ENCODE data around the gene GALNT10.

Gene GALNT10

DNA sequence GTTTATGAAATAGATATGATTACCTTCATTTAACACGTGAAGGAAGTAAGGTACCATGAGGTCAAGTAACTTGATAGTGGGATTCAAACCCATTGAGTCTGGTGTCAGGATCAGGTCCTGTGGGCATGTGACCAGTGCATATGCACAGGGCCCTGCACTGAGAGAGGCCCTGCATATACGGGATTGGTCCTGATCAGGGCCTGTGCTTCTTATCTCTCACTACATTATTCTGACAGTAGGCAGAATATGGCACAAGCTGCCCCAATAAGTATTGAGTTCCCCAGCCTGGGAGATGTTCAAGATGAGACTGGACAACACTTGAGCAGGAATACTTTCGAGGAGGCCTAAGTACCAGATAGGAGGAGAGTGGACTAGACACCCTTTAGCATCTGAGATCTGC is 44.0 kb downstream of the GALNT10 start:
- DNase-seq (ENCODE audit: low spot score), result no peak

DNA sequence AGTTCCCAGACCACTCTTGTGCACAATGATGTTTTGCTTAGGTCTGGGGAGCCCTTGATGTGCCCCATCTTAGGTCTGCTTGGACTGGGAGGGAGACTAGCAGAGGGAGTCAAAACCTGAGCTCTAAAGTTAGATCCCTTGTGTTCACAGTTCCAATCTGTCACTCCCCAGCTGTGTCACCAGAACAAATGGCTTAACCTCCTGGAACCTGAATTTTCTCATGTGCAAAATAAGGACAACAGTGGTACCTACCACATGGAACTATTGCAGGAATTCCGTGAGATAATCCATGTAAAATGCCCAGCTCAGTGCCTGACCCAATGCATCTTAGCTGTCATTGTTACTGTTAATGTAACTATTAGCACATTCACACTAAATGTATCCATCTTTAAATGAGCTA is 45.5 kb downstream of the GALNT10 start:
- no peak for DNase-seq (ENCODE audit: low spot score)

DNA sequence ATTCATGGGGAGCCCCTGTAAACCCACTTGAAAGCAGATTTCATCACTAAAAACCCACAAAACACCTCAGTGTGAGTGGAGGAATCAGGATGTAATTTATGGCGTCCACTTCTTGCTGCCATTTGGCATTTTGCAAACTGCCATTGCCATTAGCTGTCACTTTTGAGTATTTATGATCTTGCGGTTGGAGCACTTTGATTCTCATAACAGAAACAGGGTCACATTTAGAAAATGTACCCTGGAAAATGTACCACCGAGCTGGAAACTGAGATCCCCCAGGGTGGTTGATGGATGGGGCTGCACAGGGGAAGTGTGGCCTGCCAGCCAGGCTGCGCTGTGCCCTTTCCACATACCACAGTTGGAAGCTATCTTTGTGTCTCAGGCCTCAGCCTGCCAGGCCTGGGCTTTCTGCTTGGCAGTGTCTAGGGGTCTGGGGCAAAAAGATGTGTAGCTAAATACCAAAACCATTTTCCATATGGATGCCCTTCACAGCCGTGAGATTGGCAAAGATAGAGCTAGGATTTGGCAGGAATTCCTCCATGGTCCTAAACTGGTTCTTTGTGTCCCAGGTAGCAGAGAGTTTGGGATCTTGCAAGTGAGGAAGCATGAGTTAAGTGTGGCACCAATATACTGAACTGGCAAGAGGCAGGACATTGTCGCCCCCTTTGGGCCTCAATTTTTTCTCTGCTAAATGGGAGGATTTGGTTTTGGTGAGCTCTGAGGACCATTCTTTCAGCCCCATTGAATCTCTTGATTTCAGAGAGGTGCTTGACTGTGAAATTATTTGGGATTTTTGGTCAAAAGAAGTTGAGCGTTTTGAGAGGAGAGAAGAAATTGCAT is 46.2 kb downstream of the GALNT10 start:
- DNase-seq (ENCODE audit: low spot score), result no peak

DNA sequence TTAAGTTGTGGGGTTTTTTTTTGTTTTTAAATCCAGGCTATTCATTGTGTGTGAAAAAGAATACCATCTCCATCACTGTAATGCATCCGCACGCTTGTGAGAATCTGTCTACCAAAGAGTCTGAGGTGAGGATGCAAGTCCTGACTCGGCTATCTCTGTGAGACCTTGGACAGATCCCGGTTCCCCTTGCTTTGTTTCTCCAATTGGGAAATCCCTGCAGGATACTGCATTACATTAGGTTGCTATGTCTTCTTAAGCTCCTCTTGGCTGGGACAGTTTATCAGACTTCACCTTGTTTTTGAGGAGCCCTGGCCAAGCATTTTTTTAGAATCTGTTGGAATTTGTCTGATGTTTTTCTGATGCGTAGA is 46.8 kb downstream of the GALNT10 start:
- no peak for DNase-seq (ENCODE audit: low spot score)

DNA sequence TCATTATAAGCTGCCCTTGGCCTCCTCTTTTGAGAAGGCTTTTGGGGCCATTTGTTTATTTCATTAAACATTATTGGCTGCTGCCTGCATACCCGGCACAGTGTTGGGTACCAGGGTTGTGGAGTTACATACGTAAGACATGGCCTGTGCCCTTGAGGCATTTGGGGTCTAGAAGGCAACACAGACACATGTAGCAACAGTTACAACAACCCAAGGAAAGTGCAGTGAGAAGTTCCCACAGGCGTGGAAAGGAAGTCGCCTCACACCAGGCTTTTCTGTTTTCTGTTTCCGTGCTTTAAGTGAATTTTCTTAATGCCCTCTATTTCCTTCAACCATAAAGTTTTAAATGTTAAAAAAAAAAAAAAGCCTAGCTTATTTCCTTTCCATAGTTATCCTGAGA is 47.4 kb downstream of the GALNT10 start:
- no peak for DNase-seq (ENCODE audit: low spot score)

DNA sequence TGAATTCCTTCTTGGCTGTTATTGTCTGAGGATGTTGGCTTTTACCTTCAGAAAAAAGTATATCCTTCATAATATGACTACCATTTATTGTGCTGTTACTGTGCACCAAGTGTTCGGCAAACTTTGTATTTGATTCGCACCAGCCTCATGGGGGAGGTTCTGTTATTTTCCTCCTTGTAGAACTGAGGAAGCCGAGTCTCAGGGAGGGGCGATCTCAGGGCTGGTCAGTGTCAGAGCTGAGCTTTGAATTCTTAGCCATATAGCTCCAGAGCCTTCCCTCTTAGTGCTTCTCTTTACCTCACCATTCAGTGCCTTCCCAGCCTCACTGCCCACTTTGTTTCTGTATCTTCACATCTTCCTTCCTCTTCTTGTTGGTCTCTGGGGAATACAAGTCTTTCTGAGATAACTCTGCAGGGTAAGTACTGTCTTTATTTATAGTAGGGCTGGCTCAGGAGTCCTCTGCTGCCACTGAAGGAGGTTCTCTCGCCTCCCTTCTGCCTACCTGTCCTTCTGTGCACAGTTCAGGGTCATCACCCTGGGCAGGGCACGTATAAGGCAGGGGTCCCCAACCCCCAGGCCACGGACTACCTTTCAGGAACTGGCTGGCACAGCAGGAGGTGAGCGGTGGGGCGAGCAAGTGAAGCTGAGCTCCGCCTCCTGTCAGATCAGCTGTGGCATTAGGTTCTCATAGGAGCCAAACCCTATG is 48.4 kb downstream of the GALNT10 start:
- no peak for DNase-seq (ENCODE audit: low spot score)

DNA sequence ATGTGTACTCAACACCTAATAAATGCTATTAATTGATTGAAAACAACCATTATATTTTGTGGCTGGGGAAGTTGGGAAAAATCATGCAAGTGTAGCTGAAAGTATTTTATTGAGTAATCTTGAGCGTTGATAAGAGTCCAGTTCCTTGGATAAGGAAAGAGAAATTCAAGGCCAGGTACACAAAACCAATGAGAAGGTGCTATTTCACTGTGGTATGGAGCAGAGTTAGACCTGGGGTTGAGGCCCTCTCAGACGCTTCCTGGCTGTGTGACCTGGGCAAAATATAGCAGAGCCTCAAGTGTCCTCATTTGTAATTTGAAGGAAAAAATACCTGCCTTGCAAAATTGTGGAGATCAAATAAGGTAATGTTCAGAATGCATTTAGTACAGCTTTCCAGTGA is 50.1 kb downstream of the GALNT10 start:
- no peak for DNase-seq (ENCODE audit: low spot score)

DNA sequence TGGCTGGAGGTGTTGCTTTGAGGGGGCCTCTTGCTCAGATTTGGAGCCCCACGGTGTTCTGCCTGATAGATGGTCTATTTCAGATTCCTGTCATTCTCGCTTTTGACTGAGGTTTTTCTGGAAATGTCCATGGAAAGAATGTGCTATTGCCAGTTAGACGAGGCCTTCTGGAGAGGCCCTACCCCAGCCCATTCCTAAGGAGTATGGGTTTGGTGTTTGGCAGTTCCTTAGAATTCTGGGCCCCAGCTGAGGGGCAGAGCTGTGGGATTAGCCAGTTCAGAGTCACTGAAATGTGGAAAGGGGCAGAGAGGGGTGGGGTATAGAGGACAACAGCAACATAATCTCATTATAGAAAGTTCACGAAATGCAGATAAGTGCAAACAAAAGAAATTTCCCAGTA is 50.5 kb downstream of the GALNT10 start:
- DNase-seq (ENCODE audit: low spot score), result no peak

DNA sequence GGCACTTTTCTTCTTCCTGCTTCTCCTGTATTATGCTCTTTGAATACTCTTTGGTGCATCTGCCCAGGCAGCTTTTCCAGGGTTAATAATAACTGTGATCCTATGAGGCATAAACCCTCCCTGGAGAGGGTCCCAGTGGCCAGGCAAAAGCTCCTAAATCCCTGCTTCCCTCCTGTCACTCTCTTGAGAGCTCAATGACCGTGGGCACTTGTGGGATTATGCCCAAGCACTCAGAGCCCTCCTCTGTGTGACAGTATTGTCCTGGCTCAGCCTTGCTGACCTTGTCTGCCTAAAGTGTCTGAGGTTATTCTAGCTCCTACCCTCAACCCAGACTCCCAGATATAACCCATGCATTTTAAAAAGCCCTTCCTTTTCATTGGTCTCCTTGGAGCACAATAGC is 51.9 kb downstream of the GALNT10 start:
- DNase-seq (ENCODE audit: low spot score), result no peak

DNA sequence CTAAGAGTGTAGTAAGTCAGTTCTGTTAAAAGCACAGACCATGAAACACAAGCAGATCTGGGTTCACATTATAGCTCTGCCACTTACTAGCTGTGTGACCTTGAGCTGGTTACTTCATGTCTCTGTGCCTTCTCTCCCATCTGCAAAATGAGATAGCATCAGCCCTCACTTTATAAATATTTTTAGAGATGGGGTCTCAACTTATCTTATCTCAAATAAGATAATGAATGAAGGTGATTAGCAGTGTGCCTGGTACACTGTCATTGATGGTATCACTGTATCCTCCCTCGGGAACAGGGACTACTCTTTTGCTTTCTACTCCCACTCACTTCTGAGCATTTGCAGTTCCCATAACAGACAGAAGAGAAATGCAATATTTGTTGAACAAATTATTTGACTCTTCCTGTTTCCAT is 52.4 kb downstream of the GALNT10 start:
- DNase-seq (ENCODE audit: low spot score), result no peak

DNA sequence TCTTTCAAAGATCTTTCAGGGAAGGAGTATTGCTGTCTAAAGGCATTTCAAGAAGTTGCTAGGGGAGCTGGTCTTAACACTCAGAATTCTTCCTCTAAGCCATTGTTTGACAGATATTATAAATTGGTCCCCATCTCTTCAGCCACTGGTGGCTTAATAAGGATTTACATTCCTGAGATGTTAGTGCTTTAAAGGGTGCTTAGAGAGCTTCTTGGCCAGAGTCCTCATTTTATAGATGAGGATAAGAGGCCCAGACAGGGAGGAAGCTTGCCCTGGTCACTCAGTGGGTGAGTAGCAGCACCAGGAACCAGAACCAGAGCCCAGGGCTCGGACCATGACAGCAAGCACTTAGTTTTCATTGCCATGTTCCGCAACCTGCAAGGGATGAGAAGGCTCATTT is 53.2 kb downstream of the GALNT10 start:
- no peak for DNase-seq (ENCODE audit: low spot score)

DNA sequence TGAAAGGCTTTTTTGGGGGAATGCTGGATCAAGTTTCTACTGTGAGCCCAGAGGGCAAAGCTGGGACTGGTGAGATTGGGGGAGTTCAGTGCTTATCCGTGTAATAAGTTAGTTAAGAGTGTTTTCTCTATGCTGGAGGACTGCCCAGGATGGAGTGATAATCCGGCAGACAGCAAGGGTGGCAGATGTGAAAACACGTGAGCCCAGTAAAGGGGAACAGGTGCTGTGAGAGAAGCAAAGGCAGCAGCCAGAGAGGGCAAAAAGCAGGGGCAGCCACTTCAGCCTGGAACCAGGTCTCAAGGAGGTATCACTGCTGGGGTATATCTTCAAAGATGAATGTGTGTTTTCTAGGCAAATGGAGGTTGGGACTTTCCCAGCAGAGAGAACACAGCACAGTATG is 53.9 kb downstream of the GALNT10 start:
- no peak for DNase-seq (ENCODE audit: low spot score)

DNA sequence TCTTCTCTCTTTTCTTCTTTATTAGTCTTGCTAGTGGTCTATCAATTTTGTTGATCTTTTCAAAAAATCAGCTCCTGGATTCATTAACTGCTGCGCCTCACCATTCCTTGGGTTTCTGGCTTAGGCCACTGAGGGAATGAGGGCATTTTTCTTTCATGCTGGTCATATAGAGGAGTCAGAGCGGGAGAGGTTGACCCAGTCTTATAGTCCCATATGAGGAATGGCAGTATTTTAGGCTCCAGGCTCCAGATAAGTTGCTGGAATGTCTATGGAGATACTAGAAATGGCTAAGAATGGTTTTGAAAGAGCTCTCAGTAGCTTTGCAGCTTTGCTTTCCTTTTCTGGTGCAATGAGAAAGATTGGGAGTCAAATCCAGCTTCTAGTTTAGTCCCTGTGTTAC is 58.2 kb downstream of the GALNT10 start:
- DNase-seq (ENCODE audit: low spot score), result no peak

DNA sequence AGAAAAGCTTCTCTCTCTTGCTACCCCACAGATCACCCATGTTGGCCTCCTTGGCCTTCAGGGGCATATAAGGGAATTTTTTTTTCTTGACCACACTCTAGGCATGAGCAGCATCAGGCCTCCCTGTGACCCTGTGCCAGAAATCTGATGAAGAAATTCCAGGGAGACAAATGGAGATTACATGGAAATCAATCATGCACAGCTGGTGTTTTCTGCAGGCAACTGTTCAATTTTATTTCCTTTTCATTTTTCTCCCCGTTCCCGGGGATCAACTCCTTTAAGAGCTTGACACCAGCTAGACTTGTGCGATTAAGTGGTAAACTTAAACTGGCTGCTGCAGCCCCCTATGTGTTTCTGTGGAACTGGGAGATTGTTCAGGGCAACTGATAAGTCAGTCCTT is 59.3 kb downstream of the GALNT10 start:
- DNase-seq (ENCODE audit: low spot score), result no peak

DNA sequence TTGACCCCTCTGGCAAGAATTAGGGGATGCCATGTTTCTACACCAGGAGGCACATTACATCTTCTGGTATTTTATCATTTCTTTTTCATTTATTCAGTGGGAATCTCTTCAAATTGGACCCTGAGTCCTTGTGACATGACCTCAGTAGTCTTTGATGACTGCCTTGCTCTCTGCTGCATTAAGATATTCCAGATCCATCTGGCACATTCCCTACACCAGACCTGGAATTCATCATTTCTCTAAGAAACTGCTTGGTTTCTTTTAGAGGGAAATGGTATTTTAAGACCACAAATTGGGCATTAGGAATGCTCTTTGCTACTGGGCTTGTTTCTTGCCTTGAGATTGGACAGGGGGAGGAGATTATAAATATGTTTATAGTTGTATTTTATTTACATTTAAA is 61.0 kb downstream of the GALNT10 start:
- DNase-seq (ENCODE audit: low spot score), result no peak

DNA sequence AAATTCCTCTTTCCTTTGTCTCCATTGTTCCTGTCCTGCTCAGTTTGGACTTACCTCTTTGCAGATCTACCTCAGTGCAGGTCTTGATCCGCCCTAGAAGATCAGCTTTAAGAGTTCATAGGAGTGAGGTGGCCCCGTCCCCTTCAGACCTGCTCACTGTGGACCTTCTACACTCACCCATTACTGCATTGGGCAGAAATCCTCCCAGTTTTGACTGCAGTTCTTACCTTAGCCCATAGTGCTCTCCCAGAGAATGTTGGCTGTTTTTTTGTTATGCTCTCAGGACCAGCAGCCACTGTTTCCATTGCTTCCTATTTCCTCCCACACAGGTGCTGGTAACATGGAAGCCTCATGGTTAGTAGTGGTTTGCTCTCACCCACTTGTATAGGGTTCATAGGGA is 63.3 kb downstream of the GALNT10 start:
- no peak for DNase-seq (ENCODE audit: low spot score)

DNA sequence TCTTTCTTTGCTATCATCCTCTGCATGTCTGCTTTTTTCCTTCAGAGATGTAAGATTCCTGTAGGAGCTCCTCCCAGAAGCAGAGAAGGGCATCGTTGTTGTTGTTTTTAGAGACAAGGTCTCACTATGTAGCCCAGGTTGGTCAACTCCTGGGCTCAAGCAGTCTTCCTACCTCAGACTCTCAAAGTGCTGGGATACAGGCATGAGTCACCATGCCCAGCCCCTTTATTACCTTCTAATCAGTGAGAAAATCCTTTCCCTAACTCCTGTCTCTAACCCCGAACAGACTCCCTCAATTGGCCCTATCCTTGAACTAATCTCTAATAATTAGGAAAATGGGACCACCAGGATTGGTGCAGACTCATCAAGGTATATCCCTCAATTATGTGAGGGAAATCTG is 64.4 kb downstream of the GALNT10 start:
- DNase-seq (ENCODE audit: low spot score), result no peak

DNA sequence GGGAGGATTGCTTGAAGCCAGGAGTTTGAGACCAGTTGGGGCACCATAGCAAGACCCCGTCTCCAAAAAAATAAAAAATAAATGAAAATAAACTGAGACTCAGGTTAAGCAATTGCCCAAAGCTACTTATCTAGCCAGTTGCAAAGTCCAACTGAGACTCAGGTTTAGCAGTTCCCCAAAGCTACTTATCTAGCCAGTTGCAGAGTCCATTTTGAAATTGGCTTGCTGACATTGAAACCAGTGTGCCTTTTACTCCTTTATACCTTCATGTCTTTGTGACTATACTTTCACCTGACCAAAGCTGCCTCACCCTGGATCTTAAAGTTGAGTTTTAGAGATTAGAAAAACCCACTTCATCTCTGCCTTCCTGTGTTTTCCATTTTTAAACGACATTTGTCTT is 66.5 kb downstream of the GALNT10 start:
- DNase-seq (ENCODE audit: low spot score), result no peak

DNA sequence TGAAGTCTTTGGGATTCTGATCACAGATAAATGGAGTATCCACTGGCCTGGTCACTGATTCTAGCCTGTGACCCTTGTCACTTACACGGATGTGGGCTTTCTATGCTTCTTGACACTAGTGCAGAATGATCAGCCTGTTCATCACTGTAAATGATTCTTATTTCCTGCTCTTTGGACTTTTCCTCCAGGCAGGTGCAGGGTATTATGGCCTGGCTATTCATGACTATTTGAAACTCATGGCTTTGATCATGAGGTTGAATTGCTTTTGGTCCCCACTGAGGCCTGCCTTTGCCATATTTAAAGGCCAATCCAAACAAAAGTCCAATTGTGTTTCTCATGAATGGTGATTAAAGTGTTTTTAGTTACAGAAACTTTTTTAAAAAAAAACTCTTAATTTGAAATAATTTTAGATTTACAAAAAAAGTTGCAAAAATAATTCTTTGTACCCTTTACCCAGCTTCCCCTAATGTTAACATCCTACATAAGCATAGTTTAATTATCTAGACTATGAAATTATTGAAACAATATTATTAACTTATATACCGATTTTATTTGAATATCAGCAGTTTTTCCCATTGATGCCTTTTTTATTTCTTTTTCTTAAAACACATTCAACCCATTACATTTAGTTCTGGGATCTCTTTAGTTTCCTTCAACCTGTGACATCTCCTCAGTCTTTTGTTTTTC is 68.1 kb downstream of the GALNT10 start:
- DNase-seq (ENCODE audit: low spot score), result peak; percentile 10

DNA sequence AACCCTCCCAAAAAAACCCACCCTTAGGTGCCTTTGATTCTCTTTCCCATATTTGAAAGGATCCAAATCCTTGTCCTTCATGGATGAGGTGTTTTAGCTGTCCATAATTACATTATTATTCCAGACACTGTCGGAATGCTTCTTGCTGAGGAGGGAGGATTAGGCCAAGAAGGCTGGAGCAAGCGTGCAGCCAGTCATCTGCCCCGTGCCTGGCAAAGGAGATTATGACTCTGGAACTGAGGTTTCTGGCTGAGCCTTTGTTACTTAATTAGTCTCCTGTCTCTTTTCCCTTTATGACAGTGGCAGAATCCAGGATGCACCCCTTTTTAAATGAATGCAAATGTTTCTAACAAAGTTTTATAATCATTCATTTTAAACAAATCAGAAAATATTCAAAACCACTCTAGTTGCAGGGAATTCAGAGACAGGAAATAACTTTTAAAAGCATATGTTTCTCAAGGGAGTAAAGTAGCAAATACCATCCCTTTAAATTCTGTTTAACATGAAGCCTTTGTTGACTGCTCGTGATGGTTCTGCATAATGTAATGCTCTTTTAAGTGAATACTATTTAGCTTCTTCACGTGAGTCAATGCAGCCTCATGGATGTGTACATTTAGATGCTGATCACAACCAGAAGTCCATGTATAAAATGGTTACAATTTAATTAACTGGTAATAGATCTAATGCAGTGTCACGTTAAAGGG is 69.8 kb downstream of the GALNT10 start:
- DNase-seq (ENCODE audit: low spot score), result no peak

DNA sequence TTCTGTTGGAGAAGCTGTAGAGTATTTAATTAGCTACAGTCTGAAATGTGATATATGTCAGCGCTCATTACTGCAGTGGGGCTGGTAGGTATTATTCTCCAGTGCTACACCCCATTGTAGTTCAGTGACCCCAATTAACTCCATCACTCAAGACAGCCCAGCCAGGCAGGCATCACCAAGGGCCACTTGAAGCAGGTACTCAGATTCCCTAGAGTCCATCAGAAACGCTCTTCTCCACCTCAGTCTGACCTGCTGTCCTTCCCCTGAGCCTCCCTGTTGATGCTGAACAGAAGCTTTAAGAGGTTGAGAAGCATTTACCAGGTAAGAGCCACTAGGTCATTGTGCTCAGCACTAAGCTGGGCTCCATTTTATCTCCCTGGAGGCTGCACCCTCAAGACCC is 71.8 kb downstream of the GALNT10 start:
- DNase-seq (ENCODE audit: low spot score), result no peak

DNA sequence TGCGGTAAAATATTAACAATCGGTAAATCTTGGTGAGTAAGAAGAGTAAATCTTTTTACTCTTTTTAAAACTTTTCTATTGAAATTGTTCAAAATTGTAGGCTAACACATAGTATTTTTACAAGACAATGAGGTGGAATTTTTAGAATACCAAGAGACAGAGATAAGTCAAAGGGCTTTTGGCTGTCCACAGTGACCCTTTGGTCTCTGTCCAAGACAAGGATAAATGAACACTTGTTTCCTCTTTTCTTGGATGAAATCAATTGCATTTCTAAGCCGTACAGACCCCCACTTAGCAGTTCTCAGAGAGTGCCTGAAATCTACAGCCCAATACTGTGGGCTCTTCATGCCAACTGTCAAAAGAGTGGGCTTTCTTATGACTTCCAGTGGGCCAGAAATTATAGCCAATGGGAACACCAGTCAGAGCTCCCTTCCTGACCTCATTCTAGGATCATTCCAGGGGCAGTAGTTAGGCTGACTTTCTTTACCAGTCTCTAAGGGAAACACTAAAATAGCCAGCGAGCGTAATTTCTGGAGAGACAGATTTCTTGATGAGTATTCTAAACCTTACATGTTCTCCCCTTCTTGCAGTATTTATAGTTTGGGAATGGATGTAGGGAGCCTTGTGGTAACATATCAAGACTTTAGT is 74.1 kb downstream of the GALNT10 start:
- no peak for DNase-seq (ENCODE audit: low spot score)
